GM23338 (cell line): ENCODE measurements around the gene CCNQ. TPM values are rescaled to one million over a fixed set of nuclear protein-coding genes. Genes with fewer than 3 reads are reported as not detected.

Experiments used
- ATAC-seq: fragments of 200-7000 bp; cut with Tn5 transposase; 3 replicates; pipeline ENCODE4 v1.9.1; 2020
- DNase-seq: peaks from one replicate; pipeline ENCODE4 v3.0.0-alpha.2; 2015; ENCODE audit warnings: low spot score
- H2AFZ ChIP-seq: fragments of 200-600 bp; sonication (generic); 2 replicates; pipeline ENCODE4 v1.8.0; 2016; ENCODE audit warnings: antibody characterized with exemption, mild to moderate bottlenecking, moderate library complexity
- H3F3A ChIP-seq: fragments of 200-600 bp; sonication (generic); replicated peaks from 2 replicates; pipeline ENCODE4 v1.8.0; 2017; ENCODE audit warnings: antibody characterized with exemption, mixed run types, low read depth
- H3K27ac ChIP-seq: fragments of 200-600 bp; sonication (generic); 2 replicates; pipeline ENCODE4 v1.6.1; 2016; ENCODE audit warnings: low read depth
- H3K27me3 ChIP-seq: fragments of 200-600 bp; sonication (generic); 2 replicates; pipeline ENCODE4 v1.8.0; 2016; ENCODE audit warnings: mild to moderate bottlenecking, mixed run types, moderate library complexity; ENCODE audit not compliant: insufficient read depth
- H3K36me3 ChIP-seq: fragments of 200-600 bp; sonication (generic); 2 replicates; pipeline ENCODE4 v1.8.0; 2016; ENCODE audit warnings: mild to moderate bottlenecking; ENCODE audit not compliant: insufficient read depth
- H3K4me1 ChIP-seq: fragments of 200-600 bp; sonication (generic); 2 replicates; pipeline ENCODE4 v1.8.0; 2016; ENCODE audit warnings: mild to moderate bottlenecking, moderate library complexity; ENCODE audit not compliant: insufficient read depth
- H3K4me2 ChIP-seq: fragments of 200-600 bp; sonication (generic); 2 replicates; pipeline ENCODE4 v1.7.1; 2017; ENCODE audit warnings: mixed run types
- H3K4me3 ChIP-seq: fragments of 200-600 bp; sonication (generic); 2 replicates; pipeline ENCODE4 v1.6.1; 2016; ENCODE audit warnings: mixed run types
- H3K79me2 ChIP-seq: fragments of 200-600 bp; sonication (generic); replicated peaks from 2 replicates; pipeline ENCODE4 v1.8.0; 2017; ENCODE audit warnings: mild to moderate bottlenecking; ENCODE audit not compliant: insufficient read depth
- H3K9me2 ChIP-seq: fragments of 200-600 bp; sonication (generic); 2 replicates; pipeline ENCODE4 v1.8.0; 2017; ENCODE audit not compliant: insufficient read depth
- H4K20me1 ChIP-seq: fragments of 200-600 bp; sonication (generic); replicated peaks from 2 replicates; pipeline ENCODE4 v1.8.0; 2017; ENCODE audit warnings: mild to moderate bottlenecking; ENCODE audit not compliant: insufficient read depth
- H3K27ac Mint-ChIP-seq: 2 replicates; pipeline ENCODE4 v1.8.0; 2020; ENCODE audit warnings: inconsistent platforms, mild to moderate bottlenecking, moderate library complexity, mixed read lengths
- H3K27me3 Mint-ChIP-seq: 3 replicates; pipeline ENCODE4 v1.8.0; 2022; ENCODE audit warnings: low read depth, mild to moderate bottlenecking, moderate library complexity, mixed read lengths, inconsistent platforms; ENCODE audit not compliant: insufficient read depth, poor library complexity
- H3K36me3 Mint-ChIP-seq: 3 replicates; pipeline ENCODE4 v1.8.0; 2021; ENCODE audit warnings: low read depth, mild to moderate bottlenecking, inconsistent platforms, moderate library complexity, mixed read lengths
- H3K4me1 Mint-ChIP-seq: 3 replicates; pipeline ENCODE4 v1.8.0; 2020; ENCODE audit warnings: mild to moderate bottlenecking, inconsistent platforms, mixed read lengths
- H3K4me3 Mint-ChIP-seq: 3 replicates; pipeline ENCODE4 v1.8.0; 2021; ENCODE audit warnings: moderate library complexity, mild to moderate bottlenecking, inconsistent platforms, mixed read lengths
- H3K9me3 Mint-ChIP-seq: 3 replicates; pipeline ENCODE4 v1.8.0; 2020; ENCODE audit warnings: moderate library complexity, mild to moderate bottlenecking, inconsistent platforms, mixed read lengths
- EZH2 ChIP-seq: fragments of 200-600 bp; sonication (generic); IDR thresholded peaks from one replicate; pipeline ENCODE4 v1.8.0; 2017; ENCODE audit warnings: antibody characterized with exemption, mild to moderate bottlenecking, low read depth; ENCODE audit not compliant: unreplicated experiment
- JUNB ChIP-seq: IDR thresholded peaks from one replicate; pipeline ENCODE4 v1.6.1; 2016; ENCODE audit warnings: antibody characterized with exemption; ENCODE audit not compliant: unreplicated experiment
- POLR2AphosphoS5 ChIP-seq: IDR thresholded peaks from 2 replicates; pipeline ENCODE4 v1.6.1; 2016; ENCODE audit warnings: antibody characterized with exemption, low read depth
- STAT1 ChIP-seq: IDR thresholded peaks from one replicate; pipeline ENCODE4 v1.6.1; 2016; ENCODE audit warnings: antibody characterized with exemption; ENCODE audit not compliant: unreplicated experiment
- polyA plus RNA-seq: library from polyadenylated mRNA; unstranded; fragments of >200 nt; fragmentation: Nextera tagmentation; extraction: Ambion mirVana; gene quantifications from 2 replicates; pipeline ENCODE4 v1.2.1, GENCODE V29; 2016
- total RNA-seq: library from RNA; depleted of rRNA; stranded (reverse); fragments of >200 nt; shearing (Covaris generic); gene quantifications from 2 replicates; pipeline ENCODE4 v1.2.3, GENCODE V29; 2014
- TF ChIP-seq, protein P1 (sequence below): fragments of 250-450 bp; sonication (Bioruptor Pico); IDR thresholded peaks from 2 replicates; pipeline ENCODE4 v1.5.0; 2020; ENCODE audit warnings: mild to moderate bottlenecking, moderate library complexity

The CCNQ gene
- total and polyA plus RNA-seq, 2 experiments from 2014 or later: 19.4 to 30.2 TPM

DNA sequence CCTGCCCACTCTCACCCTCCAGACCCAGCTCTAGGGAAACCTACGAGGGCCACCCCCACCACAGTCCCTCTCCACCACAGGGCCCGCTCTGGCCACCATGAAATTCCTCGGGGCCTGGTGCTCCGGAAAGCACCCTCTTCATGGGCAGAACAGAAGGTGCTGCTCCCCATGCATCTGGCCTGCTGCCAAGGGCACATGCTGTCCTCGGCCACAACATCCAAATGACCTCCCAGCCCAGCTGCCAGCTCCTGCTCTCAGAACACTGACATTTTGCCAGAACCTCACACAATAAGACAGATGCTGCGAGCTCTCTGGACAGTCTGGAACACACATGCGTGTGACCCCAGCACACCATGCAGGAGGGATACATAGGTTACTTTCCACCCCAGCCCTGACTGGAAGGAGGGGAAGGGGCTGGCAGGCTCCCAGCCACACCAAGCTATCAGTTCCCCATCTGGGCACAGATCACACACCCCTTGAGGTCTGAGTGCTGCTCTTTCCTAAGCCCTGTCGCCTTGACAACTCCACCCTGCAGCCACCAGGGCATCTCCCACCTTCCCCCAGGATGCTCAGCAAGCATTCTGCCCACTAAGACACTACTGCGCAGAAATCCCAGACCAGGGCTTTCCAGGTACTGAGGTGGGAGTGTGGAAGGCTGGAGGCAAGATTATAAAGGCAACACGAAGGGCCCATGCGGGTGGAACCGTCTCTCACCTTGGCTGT lies 5.8 kb downstream of the CCNQ start:
- no peaks in the 10 kb centered on the region for H3K4me1 ChIP-seq
- H3K27ac Mint-ChIP-seq: no peak overlapping the region
- no peak for ATAC-seq

More for the DNA sequence above, 5.8 kb downstream of the CCNQ start:
- no peaks in the 10 kb centered on the region for H3K9me2 ChIP-seq
- H4K20me1 ChIP-seq: no peaks in the 10 kb centered on the region; the same call in 1 of the 2 replicates
- H2AFZ ChIP-seq: no peak overlapping the region
- no peaks in the 10 kb centered on the region for H3K27me3 ChIP-seq
- H3K4me1 Mint-ChIP-seq: peaks cover 5% of the 10 kb centered on the region; the same call in 1 of the 3 replicates
- peaks cover 8% of the 10 kb centered on the region for H3K79me2 ChIP-seq
- no peak overlapping the region for H3K4me3 ChIP-seq
- no peak overlapping the region for H3K4me2 ChIP-seq
- no peaks in the 10 kb centered on the region for H3K27me3 Mint-ChIP-seq
- H3K36me3 Mint-ChIP-seq: peaks cover 7% of the 10 kb centered on the region; the same call in 2 of the 3 replicates
- no peaks in the 10 kb centered on the region; the same call in 1 of the 2 replicates for H3K36me3 ChIP-seq
- no peaks in the 10 kb centered on the region for H3K9me3 Mint-ChIP-seq
- H3K27ac ChIP-seq: no peak overlapping the region
- no peak for DNase-seq
- no peaks in the 10 kb centered on the region for H3F3A ChIP-seq
- no peak for TF ChIP-seq EZH2
- TF ChIP-seq JUNB: no peak
- no peak for TF ChIP-seq POLR2AphosphoS5
- TF ChIP-seq, protein P1, sequence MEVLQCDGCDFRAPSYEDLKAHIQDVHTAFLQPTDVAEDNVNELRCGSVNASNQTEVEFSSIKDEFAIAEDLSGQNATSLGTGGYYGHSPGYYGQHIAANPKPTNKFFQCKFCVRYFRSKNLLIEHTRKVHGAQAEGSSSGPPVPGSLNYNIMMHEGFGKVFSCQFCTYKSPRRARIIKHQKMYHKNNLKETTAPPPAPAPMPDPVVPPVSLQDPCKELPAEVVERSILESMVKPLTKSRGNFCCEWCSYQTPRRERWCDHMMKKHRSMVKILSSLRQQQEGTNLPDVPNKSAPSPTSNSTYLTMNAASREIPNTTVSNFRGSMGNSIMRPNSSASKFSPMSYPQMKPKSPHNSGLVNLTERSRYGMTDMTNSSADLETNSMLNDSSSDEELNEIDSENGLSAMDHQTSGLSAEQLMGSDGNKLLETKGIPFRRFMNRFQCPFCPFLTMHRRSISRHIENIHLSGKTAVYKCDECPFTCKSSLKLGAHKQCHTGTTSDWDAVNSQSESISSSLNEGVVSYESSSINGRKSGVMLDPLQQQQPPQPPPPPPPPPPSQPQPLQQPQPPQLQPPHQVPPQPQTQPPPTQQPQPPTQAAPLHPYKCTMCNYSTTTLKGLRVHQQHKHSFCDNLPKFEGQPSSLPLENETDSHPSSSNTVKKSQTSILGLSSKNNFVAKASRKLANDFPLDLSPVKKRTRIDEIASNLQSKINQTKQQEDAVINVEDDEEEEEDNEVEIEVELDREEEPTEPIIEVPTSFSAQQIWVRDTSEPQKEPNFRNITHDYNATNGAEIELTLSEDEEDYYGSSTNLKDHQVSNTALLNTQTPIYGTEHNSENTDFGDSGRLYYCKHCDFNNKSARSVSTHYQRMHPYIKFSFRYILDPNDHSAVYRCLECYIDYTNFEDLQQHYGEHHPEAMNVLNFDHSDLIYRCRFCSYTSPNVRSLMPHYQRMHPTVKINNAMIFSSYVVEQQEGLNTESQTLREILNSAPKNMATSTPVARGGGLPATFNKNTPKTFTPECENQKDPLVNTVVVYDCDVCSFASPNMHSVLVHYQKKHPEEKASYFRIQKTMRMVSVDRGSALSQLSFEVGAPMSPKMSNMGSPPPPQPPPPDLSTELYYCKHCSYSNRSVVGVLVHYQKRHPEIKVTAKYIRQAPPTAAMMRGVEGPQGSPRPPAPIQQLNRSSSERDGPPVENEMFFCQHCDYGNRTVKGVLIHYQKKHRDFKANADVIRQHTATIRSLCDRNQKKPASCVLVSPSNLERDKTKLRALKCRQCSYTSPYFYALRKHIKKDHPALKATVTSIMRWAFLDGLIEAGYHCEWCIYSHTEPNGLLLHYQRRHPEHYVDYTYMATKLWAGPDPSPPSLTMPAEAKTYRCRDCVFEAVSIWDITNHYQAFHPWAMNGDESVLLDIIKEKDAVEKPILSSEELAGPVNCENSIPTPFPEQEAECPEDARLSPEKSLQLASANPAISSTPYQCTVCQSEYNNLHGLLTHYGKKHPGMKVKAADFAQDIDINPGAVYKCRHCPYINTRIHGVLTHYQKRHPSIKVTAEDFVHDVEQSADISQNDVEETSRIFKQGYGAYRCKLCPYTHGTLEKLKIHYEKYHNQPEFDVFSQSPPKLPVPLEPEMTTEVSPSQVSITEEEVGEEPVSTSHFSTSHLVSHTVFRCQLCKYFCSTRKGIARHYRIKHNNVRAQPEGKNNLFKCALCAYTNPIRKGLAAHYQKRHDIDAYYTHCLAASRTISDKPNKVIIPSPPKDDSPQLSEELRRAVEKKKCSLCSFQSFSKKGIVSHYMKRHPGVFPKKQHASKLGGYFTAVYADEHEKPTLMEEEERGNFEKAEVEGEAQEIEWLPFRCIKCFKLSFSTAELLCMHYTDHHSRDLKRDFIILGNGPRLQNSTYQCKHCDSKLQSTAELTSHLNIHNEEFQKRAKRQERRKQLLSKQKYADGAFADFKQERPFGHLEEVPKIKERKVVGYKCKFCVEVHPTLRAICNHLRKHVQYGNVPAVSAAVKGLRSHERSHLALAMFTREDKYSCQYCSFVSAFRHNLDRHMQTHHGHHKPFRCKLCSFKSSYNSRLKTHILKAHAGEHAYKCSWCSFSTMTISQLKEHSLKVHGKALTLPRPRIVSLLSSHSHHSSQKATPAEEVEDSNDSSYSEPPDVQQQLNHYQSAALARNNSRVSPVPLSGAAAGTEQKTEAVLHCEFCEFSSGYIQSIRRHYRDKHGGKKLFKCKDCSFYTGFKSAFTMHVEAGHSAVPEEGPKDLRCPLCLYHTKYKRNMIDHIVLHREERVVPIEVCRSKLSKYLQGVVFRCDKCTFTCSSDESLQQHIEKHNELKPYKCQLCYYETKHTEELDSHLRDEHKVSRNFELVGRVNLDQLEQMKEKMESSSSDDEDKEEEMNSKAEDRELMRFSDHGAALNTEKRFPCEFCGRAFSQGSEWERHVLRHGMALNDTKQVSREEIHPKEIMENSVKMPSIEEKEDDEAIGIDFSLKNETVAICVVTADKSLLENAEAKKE (CRISPR knock-in tag): no peak
- TF ChIP-seq STAT1: no peak
- H3K4me3 Mint-ChIP-seq: no peak overlapping the region
